SK-N-SH treated with all-trans-retinoic acid at 6 μM for 48 hours (cell line): ENCODE measurements around the gene PET100.

ENCODE experiments used
- BACH2 ChIP-seq: fragments of 250-450 bp; sonication (Bioruptor Pico); IDR thresholded peaks from 2 replicates; pipeline ENCODE4 v1.9.0; 2021; ENCODE audit warnings: mild to moderate bottlenecking, borderline replicate concordance
- CSDC2 ChIP-seq: fragments of 250-450 bp; sonication (Bioruptor Pico); IDR thresholded peaks from 2 replicates; pipeline ENCODE4 v1.5.0; 2020; ENCODE audit warnings: mild to moderate bottlenecking, moderate library complexity
- ISL1 ChIP-seq: fragments of 250-450 bp; sonication (Bioruptor Pico); IDR thresholded peaks from 2 replicates; pipeline ENCODE4 v2.1.2; 2022; ENCODE audit warnings: mild to moderate bottlenecking, moderate library complexity
- PPARA ChIP-seq: fragments of 250-450 bp; sonication (Bioruptor Pico); IDR thresholded peaks from 2 replicates; pipeline ENCODE4 v1.5.0; 2020; ENCODE audit warnings: mild to moderate bottlenecking, borderline replicate concordance
- RARB ChIP-seq: fragments of 250-450 bp; sonication (Bioruptor Pico); IDR thresholded peaks from 2 replicates; pipeline ENCODE4 v1.8.0; 2021; ENCODE audit warnings: mild to moderate bottlenecking, moderate library complexity
- SNAI2 ChIP-seq: fragments of 250-450 bp; sonication (Bioruptor Pico); IDR thresholded peaks from 2 replicates; pipeline ENCODE4 v1.5.0; 2020; ENCODE audit warnings: mild to moderate bottlenecking, moderate library complexity
- TOX ChIP-seq: fragments of 250-450 bp; sonication (Bioruptor Pico); IDR thresholded peaks from 2 replicates; pipeline ENCODE4 v1.8.0; 2021; ENCODE audit warnings: mild to moderate bottlenecking, moderate library complexity, borderline replicate concordance
- ZC3H10 ChIP-seq: fragments of 250-450 bp; sonication (Bioruptor Pico); IDR thresholded peaks from 2 replicates; pipeline ENCODE4 v1.5.1; 2021; ENCODE audit warnings: mild to moderate bottlenecking, moderate library complexity
- ZFP3 ChIP-seq: fragments of 250-450 bp; sonication (Bioruptor Pico); IDR thresholded peaks from 2 replicates; pipeline ENCODE4 v1.5.0; 2020; ENCODE audit warnings: mild to moderate bottlenecking, moderate library complexity
- TF ChIP-seq, protein P1 (sequence below): fragments of 250-450 bp; sonication (Bioruptor Pico); IDR thresholded peaks from 2 replicates; pipeline ENCODE4 v1.5.1; 2021; ENCODE audit warnings: mild to moderate bottlenecking, moderate library complexity
- TF ChIP-seq, protein P2 (sequence below): fragments of 250-450 bp; sonication (Bioruptor Pico); IDR thresholded peaks from 2 replicates; pipeline ENCODE4 v1.8.0; 2020; ENCODE audit warnings: mild to moderate bottlenecking, moderate library complexity, borderline replicate concordance

DNA sequence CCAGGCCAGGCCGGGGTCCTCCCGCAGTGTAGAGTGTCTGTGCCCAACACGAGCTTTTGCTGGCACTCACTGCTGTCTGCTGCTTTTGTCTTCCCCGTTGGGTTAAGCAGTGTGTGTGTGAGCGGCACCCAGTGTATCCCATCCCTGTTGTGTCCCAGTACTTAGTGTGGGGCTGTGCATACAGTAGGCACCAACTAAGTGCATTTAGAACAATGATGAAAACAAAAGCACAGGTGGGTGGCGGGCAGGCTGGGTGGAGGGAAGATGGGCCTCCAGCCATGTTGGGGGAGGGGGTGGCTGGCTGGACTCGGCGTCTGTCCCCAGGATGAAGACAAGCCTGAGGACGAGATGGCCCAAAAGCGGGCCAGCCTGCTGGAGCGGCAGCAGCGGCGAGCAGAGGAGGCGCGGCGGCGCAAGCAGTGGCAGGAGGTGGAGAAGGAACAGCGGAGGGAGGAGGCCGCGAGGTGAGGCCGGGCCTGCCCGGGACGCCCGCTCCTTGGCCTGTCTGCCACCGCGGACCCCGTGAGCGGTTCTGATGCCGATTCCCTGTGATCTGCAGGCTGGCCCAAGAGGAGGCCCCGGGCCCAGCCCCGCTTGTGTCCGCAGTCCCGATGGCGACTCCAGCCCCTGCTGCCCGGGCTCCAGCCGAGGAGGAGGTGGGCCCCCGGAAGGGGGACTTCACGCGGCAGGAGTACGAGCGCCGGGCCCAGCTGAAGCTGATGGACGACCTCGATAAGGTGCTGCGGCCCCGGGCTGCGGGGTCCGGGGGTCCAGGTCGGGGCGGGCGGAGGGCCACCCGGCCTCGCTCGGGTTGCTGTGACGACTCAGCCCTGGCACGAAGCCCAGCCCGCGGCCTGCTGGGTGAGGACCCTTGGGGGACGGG, 14.5 kb upstream of the PET100 start:
- TF ChIP-seq PPARA (CRISPR knock-in tag) (no peak), ZC3H10 (CRISPR knock-in tag) (no peak), CSDC2 (CRISPR knock-in tag) (no peak), ISL1 (no peak), SNAI2 (no peak), TOX (CRISPR knock-in tag) (no peak), ZFP3 (CRISPR knock-in tag) (no peak), RARB (CRISPR knock-in tag) (no peak), BACH2 (CRISPR knock-in tag) (no peak)
- TF ChIP-seq, protein P1, sequence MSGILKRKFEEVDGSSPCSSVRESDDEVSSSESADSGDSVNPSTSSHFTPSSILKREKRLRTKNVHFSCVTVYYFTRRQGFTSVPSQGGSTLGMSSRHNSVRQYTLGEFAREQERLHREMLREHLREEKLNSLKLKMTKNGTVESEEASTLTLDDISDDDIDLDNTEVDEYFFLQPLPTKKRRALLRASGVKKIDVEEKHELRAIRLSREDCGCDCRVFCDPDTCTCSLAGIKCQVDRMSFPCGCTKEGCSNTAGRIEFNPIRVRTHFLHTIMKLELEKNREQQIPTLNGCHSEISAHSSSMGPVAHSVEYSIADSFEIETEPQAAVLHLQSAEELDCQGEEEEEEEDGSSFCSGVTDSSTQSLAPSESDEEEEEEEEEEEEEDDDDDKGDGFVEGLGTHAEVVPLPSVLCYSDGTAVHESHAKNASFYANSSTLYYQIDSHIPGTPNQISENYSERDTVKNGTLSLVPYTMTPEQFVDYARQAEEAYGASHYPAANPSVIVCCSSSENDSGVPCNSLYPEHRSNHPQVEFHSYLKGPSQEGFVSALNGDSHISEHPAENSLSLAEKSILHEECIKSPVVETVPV (CRISPR knock-in tag): no peak
- TF ChIP-seq, protein P2, sequence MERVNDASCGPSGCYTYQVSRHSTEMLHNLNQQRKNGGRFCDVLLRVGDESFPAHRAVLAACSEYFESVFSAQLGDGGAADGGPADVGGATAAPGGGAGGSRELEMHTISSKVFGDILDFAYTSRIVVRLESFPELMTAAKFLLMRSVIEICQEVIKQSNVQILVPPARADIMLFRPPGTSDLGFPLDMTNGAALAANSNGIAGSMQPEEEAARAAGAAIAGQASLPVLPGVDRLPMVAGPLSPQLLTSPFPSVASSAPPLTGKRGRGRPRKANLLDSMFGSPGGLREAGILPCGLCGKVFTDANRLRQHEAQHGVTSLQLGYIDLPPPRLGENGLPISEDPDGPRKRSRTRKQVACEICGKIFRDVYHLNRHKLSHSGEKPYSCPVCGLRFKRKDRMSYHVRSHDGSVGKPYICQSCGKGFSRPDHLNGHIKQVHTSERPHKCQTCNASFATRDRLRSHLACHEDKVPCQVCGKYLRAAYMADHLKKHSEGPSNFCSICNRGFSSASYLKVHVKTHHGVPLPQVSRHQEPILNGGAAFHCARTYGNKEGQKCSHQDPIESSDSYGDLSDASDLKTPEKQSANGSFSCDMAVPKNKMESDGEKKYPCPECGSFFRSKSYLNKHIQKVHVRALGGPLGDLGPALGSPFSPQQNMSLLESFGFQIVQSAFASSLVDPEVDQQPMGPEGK: no peak
